Retinal pigment epithelial cell (primary cell): Measurements from ENCODE around the gene SPRYD4.
"Not testable (repeated sequence)": the region's sequence is repeated elsewhere in the genome, so short reads cannot be mapped to it uniquely, and the experiment has no call there.

Experiments
- DNase-seq: peaks from one replicate; pipeline ENCODE4 v3.0.0-alpha.2; 2010; ENCODE audit warnings: low read depth
- H3K4me3 ChIP-seq: 2 replicates; pipeline ENCODE4 v1.5.1; 2011; ENCODE audit warnings: mild to moderate bottlenecking, low read length, control low read depth, moderate library complexity
- TF ChIP-seq, protein P1 (sequence below): conservative IDR thresholded peaks from 2 replicates; pipeline ENCODE4 v1.5.1; 2011; ENCODE audit warnings: low read depth, low read length, control low read depth, inconsistent platforms

The SPRYD4 gene

DNA sequence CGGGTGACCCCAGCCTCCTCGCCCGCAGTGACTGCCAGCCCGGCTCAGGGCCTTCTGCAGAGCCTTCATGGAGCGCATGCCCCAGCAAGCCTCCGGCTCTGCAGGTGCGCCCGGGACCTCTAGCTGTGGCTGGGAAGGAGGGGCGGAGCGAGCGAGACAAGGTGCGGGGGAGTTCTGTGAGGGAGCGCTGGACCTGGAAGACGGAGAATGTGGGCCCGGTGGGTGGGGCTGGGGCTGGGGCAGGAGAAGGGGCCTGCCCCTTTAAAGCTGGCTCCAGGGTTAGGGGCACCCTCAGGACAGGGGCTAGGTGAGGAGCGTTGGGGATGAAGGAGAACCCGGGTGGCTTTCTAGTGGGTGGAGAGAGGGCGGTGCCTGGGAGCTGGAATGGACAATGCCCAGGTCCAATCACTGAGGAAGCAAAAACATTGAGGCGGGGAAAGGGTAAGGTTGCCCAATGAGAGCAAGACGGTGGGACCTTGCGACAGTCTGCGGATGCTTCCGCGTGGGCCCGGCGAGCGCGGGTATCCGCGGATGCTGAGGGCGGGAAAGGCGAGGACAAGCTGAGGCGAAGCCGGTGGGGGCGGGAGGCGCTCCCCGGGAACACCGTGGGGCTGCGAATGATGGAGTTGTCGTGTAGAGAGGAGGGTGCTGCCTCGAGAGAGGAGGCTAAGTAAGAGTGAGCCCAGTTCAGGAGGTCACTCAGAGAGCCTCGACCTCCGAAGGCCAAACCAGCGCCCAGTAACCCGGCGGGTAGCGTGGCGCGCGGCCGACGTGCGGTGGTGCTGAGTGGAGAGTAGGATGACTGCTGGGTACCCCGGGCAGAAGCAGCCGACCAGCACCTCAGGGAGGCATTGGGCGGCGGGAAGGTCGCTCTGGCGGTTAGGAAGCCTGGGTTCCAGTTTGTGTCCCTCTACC is 19.9 kb downstream of the SPRYD4 start, which contains the start of gene GLS2:
GLS2 (minus strand) TSS at position 121 of the 915 bp plus-strand sequence; CDS start at position 78, 43 bp downstream.
- peak within 1 kb of the TSS; percentile 58 for H3K4me3 ChIP-seq
- peak; percentile 31 for DNase-seq
- TF ChIP-seq, protein P1, sequence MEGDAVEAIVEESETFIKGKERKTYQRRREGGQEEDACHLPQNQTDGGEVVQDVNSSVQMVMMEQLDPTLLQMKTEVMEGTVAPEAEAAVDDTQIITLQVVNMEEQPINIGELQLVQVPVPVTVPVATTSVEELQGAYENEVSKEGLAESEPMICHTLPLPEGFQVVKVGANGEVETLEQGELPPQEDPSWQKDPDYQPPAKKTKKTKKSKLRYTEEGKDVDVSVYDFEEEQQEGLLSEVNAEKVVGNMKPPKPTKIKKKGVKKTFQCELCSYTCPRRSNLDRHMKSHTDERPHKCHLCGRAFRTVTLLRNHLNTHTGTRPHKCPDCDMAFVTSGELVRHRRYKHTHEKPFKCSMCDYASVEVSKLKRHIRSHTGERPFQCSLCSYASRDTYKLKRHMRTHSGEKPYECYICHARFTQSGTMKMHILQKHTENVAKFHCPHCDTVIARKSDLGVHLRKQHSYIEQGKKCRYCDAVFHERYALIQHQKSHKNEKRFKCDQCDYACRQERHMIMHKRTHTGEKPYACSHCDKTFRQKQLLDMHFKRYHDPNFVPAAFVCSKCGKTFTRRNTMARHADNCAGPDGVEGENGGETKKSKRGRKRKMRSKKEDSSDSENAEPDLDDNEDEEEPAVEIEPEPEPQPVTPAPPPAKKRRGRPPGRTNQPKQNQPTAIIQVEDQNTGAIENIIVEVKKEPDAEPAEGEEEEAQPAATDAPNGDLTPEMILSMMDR: no peak

DNA sequence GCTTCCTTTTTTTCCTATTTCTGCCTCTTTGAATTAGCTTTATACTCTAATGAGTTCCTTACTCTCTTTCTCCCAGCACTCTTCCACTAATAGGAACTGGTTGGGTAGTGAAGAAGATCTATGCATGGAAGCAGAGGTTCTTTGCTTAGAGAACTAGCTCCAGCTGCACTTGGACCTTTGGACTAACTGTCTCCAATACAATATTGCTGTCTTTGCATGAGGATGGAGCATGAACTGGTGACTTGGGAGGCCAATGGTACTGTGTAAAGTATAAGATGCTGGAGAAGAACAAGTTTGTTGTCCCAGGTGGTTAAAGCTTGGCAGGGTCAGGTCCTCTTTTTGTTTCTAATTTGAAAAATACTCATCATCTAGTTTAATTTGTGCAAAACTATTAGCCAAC is 22.0 kb downstream of the SPRYD4 start:
- TF ChIP-seq, protein P1: no peak
- DNase-seq: no peak
- no peak overlapping the region for H3K4me3 ChIP-seq

DNA sequence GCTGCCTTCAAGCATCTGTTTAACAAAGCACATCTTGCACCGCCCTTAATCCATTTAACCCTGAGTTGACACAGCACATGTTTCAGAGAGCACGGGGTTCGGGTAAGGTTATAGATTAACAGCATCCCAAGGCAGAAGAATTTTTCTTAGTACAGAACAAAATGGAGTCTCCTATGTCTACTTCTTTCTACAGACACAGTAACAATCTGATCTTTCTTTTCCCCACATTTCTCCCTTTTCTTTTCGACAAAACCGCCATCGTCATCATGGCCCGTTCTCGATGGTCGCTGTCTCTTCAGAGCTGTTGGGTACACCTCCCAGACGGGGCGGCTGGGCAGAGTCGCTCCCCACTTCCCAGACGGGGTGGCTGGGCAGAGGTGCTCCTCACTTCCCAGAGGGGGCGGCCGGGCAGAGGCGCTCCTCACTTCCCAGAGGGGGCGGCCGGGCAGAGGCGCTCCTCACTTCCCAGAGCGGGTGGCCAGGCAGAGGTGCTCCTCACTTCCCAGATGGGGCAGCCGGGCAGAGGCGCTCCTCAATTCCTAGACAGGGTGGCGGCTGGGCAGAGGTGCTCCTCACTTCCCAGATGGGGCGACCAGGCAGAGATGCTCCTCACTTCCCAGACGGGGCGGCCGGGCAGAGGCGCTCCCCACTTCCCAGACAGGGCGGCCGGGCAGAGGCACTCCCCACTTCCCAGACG is 25.2 kb downstream of the SPRYD4 start:
- DNase-seq, H3K4me3 ChIP-seq: not testable (repeated sequence)

DNA sequence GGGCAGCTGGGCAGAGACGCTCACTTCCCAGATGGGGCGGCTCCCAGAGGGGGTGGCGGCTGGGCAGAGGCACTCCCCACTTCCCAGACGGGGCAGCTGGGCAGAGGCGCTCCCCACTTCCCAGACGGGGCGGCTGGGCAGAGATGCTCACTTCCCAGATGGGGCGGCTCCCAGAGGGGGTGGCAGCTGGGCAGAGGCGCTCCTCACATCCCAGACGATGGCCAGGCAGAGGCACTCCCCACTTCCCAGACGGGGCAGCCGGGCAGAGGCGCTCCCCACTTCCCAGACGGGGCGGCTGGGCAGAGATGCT is 25.7 kb downstream of the SPRYD4 start:
- not testable (repeated sequence) for DNase-seq, H3K4me3 ChIP-seq

DNA sequence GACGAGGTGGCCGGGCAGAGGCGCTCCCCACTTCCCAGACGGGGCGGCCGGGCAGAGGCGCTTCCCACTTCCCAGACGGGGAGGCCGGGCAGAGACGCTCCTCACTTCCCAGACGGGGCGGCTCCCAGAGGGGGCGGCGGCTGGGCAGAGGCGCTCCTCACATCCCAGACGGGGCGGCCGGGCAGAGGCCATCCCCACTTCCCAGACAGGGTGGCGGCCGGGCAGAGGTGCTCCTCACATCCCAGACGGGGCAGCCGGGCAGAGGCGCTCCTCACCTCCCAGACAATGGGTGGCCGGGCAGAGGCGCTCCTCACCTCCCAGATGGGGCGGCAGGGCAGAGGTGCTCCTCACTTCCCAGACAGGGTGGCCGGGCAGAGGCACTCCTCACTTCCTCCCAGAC is 26.1 kb downstream of the SPRYD4 start:
- not testable (repeated sequence) for DNase-seq, H3K4me3 ChIP-seq

DNA sequence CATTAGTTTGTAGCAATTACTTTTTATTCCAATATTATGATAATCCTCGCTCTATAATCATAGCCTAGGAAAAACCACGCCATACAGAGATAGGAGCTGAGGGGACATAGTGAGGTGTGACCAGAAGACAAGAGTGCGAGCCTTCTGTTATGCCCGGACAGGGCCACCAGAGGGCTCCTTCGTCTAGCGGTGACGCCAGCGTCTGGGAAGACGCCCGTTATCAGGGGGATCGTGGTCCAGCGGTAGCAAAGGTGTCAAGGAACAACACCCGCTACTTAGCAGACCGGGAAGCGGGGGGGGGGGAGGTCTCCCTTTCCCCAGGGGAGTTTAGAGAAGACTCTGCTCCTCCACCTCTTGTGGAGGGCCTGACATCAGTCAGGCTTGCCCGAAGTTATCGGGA is 28.3 kb downstream of the SPRYD4 start:
- TF ChIP-seq, protein P1: peak; percentile 45
- DNase-seq: not testable (repeated sequence)

DNA sequence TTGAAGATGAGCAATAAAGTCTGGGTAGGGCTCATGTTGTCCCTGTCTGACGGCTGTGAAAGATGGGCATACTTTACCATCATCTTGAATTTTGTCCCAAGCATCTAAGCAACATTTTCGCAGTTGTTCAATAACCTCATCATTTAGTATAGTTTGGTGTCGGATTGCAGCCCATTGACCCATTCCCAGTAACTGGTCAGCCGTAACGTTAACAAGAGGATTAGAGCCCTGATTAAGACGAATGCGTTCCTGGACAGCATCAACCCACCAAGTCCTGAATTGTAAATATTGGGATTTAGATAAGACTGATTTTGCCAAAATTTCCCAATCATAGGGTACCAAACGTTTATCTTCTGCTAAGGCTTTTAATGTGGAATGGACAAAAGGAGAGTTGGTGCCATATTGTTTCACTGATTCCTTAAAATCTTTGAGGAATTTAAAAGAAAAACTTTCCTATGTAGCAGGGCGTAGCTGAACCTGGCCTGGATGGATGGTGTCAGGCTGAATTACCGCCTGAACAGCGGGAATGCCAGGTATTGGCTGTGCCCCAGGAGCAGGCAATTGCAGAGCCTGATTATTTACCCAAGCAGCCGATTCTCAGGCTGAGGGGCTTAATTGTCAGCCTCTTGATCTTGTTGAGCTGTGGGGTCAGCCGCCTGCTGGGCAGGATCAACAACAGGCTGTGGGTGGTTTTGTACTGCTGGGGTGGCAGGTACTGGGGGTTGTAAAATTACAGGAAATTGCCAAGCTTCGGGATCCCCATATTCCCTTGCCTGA is 29.9 kb downstream of the SPRYD4 start:
- H3K4me3 ChIP-seq, DNase-seq: not testable (repeated sequence)

More for the DNA sequence above, 28.3 kb downstream of the SPRYD4 start:
- not testable (repeated sequence) for H3K4me3 ChIP-seq

DNA sequence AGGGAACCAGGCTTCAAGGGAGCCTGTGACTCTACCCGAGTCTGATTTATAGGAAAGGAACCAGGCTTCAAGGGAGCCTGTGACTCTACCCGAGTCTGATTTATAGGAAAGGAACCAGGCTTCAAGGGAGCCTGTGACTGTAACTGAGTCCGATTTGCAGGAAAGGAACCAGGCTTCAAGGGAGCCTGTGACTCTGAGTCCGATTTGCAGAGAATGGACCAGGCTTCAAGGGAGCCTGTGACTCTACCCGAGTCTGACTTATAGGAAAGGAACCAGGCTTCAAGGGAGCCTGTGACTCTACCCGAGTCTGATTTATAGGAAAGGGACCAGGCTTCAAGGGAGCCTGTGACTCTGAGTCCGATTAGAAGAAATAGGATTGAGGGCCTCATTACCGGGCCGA is 31.1 kb downstream of the SPRYD4 start:
- not testable (repeated sequence) for H3K4me3 ChIP-seq, DNase-seq

DNA sequence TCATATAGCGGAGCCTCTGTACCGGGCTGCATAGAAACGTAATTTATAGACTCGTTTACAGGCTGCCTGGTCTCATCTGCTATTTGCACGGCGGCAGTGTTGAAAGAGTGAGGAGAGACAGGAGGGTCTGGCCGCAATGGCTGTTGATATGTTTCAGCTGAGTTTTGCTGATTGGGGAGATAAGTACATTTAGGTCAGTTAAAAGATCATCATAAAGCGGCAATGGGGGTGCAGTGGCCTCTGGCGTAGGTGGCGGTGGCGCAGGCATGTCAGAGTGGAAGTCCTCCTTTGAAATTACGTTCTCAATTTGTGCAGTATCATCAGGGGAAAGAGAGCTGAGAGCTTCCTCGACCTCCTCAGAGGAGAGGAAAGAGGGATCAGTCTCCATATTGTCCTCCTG is 31.5 kb downstream of the SPRYD4 start:
- DNase-seq, H3K4me3 ChIP-seq: not testable (repeated sequence)

DNA sequence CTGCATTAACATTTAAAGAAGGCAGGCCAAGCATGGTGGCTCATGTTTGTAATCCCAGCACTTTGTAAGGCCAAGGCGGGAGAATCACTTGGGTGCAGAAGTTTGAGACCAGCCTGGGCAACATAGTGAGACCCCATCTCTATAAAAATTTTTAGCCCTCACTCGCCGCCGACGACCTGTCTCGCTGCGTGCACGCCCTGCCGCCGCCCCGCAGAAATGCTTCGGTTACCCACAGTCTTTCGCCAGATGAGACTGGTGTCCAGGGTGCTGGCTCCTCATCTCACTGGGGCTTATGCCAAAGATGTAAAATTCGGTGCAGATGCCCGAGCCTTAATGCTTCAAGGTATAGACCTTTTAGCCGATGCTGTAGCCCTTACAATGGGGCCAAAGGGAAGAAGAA is 42.4 kb downstream of the SPRYD4 start:
- TF ChIP-seq, protein P1: no peak
- H3K4me3 ChIP-seq: no peak overlapping the region
- DNase-seq: no peak

DNA sequence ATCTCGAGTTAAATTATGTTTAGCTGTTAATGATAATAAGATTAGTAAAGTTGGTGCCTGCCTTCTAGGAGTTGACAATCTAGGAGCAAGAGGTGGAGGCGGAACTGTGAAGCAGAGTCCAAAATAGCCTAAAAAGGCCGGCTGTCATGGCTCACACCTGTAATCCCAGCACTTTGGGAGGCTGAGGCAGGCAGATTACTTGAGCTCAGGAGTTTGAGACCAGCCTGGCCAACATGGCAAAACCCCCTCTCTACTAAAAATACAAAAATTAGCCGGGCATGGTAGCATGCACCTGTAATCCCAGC is 45.6 kb downstream of the SPRYD4 start:
- DNase-seq: not testable (repeated sequence)

More for the DNA sequence above, 45.6 kb downstream of the SPRYD4 start:
- not testable (repeated sequence) for H3K4me3 ChIP-seq
